GM12878 (cell line): ENCODE measurements around the gene LRP10. TPM values are rescaled to one million over a fixed set of nuclear protein-coding genes. Genes with fewer than 3 reads are reported as not detected.

Source experiments
- BACH1 ChIP-seq: fragments of 450-650 bp; IDR thresholded peaks from 2 replicates; pipeline ENCODE4 v1.6.1; 2017; ENCODE audit warnings: mild to moderate bottlenecking, borderline replicate concordance
- BCL11A ChIP-seq: IDR thresholded peaks from 2 replicates; pipeline ENCODE4 v1.6.1; 2011; ENCODE audit warnings: low read depth, low read length
- BHLHE40 ChIP-seq, 2 experiments: fragments of 450-650 bp in 1 of 2; IDR thresholded peaks; 2 replicates each; pipeline ENCODE4 v1.6.1; 2011 to 2017; ENCODE audit warnings: low read depth in 2 of 2, borderline replicate concordance in 1 of 2, improper control_type of control experiment in 1 of 2, low read length in 1 of 2, mild to moderate bottlenecking in 1 of 2
- BRCA1 ChIP-seq: IDR thresholded peaks from 2 replicates; pipeline ENCODE4 v1.6.1; 2011; ENCODE audit warnings: low read depth, low read length, improper control_type of control experiment
- CREB1 ChIP-seq: IDR thresholded peaks from 2 replicates; pipeline ENCODE4 v1.6.1; 2012; ENCODE audit warnings: low read depth, mild to moderate bottlenecking, inconsistent platforms
- EP300 ChIP-seq, 2 experiments: fragments of 150-350 bp in 1 of 2; IDR thresholded peaks; 2 replicates each; pipeline ENCODE4 v1.6.1; 2011 to 2012; ENCODE audit warnings: low read depth in 2 of 2, low read length in 2 of 2, borderline replicate concordance in 1 of 2, improper control_type of control experiment in 1 of 2, inconsistent platforms in 1 of 2; ENCODE audit not compliant: control insufficient read depth in 1 of 2
- GABPA ChIP-seq: IDR thresholded peaks from 2 replicates; pipeline ENCODE4 v1.6.1; 2014; ENCODE audit warnings: antibody characterized with exemption, low read depth, mild to moderate bottlenecking, inconsistent platforms
- HSF1 ChIP-seq: fragments of 150-350 bp; IDR thresholded peaks from 2 replicates; pipeline ENCODE4 v1.6.1; 2014; ENCODE audit warnings: mild to moderate bottlenecking, low read depth, low read length
- IKZF2 ChIP-seq, 2 experiments: fragments of 450-650 bp; IDR thresholded peaks; 2 replicates each; pipeline ENCODE4 v1.6.1; 2017; ENCODE audit warnings: mild to moderate bottlenecking in 2 of 2, moderate library complexity in 2 of 2
- IRF3 ChIP-seq: fragments of 450-650 bp; IDR thresholded peaks from 2 replicates; pipeline ENCODE4 v1.6.1; 2014; ENCODE audit warnings: mild to moderate bottlenecking
- JUND ChIP-seq: IDR thresholded peaks from 2 replicates; pipeline ENCODE4 v1.6.1; 2012; ENCODE audit warnings: low read depth, mild to moderate bottlenecking, low read length, improper control_type of control experiment, moderate library complexity
- KDM1A ChIP-seq: fragments of 200-600 bp; sonication (generic); IDR thresholded peaks from 2 replicates; pipeline ENCODE4 v1.6.1; 2016; ENCODE audit warnings: borderline replicate concordance
- LARP7 ChIP-seq: fragments of 450-650 bp; IDR thresholded peaks from 2 replicates; pipeline ENCODE4 v1.6.1; 2017; ENCODE audit warnings: mild to moderate bottlenecking
- NR2F1 ChIP-seq: fragments of 450-650 bp; conservative IDR thresholded peaks from 2 replicates; pipeline ENCODE4 v1.6.1; 2017; ENCODE audit warnings: mild to moderate bottlenecking
- NRF1 ChIP-seq: conservative IDR thresholded peaks from 2 replicates; pipeline ENCODE4 v1.6.1; 2011; ENCODE audit warnings: mild to moderate bottlenecking, low read depth, low read length, improper control_type of control experiment
- RB1 ChIP-seq: fragments of 450-650 bp; formaldehyde crosslinking; IDR thresholded peaks from 2 replicates; pipeline ENCODE4 v1.6.1; 2017; ENCODE audit warnings: mild to moderate bottlenecking, borderline replicate concordance
- STAT3 ChIP-seq: IDR thresholded peaks from 2 replicates; pipeline ENCODE4 v1.6.1; 2011; ENCODE audit warnings: low read depth, low read length, improper control_type of control experiment
- TAF1 ChIP-seq: IDR thresholded peaks from 2 replicates; pipeline ENCODE4 v1.6.1; 2011; ENCODE audit warnings: mild to moderate bottlenecking, low read depth, low read length, borderline replicate concordance
- YY1 ChIP-seq: IDR thresholded peaks from 2 replicates; pipeline ENCODE4 v1.6.1; 2011; ENCODE audit warnings: low read depth, mild to moderate bottlenecking, low read length
- ZBED1 ChIP-seq: IDR thresholded peaks from 2 replicates; pipeline ENCODE4 v1.6.1; 2016; ENCODE audit warnings: borderline replicate concordance
- ZBTB11 ChIP-seq: fragments of 450-650 bp; formaldehyde crosslinking; IDR thresholded peaks from 2 replicates; pipeline ENCODE4 v1.5.0; 2022; ENCODE audit warnings: mild to moderate bottlenecking, missing genetic modification characterization
- ZZZ3 ChIP-seq: IDR thresholded peaks from 2 replicates; pipeline ENCODE4 v1.6.1; 2011; ENCODE audit warnings: low read depth; ENCODE audit not compliant: control insufficient read depth, insufficient read length
- polyA plus RNA-seq, 11 experiments: library from polyadenylated mRNA; depleted of rRNA in 4 of 11; unstranded in 6 of 11; stranded (reverse) in 5 of 11; fragments of >200 nt; fragmentation: Nextera tagmentation in 4 of 11; fragmentation: Illumina TruSeq in 1 of 11; extraction: Ambion mirVana in 4 of 11; extraction: Trizol in 1 of 11; gene quantifications; 1 replicate in 1 of 11; 2 replicates in 10 of 11; pipeline versions ENCODE4 v1.2.1 to v1.2.3, GENCODE V29; 2011 to 2016; ENCODE audit warnings: inconsistent platforms in 2 of 11, missing spikeins in 2 of 11, low read depth in 1 of 11
- total RNA-seq, 4 experiments: library from RNA; depleted of rRNA in 3 of 4; stranded (reverse); fragments of >200 nt in 3 of 4; fragmentation: Illumina TruSeq in 1 of 4; extraction: Trizol in 1 of 4; gene quantifications; 2 replicates each; pipeline versions ENCODE4 v1.2.1 to v1.2.3, GENCODE V29; 2013 to 2021
- TF ChIP-seq, protein P1 (sequence below): IDR thresholded peaks from 2 replicates; pipeline ENCODE4 v1.6.1; 2012; ENCODE audit warnings: low read length, inconsistent platforms

Gene LRP10
- total and polyA plus RNA-seq, 10 of the 15 experiments (the other 5 are each of a cell fraction or from before 2014, with no cell fraction given) = 3.0 to 56.9 (median 20.9) TPM

- no peak; a peak in 1 of 4 replicates for TF ChIP-seq EP300 (IDR thresholded peaks at IDR 0.05; ENCODE audit: borderline replicate concordance in 1 of 2, control insufficient read depth in 1 of 2, low read depth in 2 of 2, low read length in 2 of 2)
- no peak for TF ChIP-seq GABPA
- TF ChIP-seq ZZZ3 = no peak
- TF ChIP-seq IKZF2 (IDR thresholded peaks at IDR 0.05) = 0 out of 4 replicates have a peak, but pooled peaks of 1 of the 2 experiments have one; percentile 23
- peak; percentile 43; the same call in 1 of the 2 replicates for TF ChIP-seq YY1
- TF ChIP-seq CREB1 = 0 out of 2 replicates have a peak, but pooled peaks have one; percentile 13
- no peak for TF ChIP-seq JUND
- TF ChIP-seq BACH1 = peak; percentile 17; the same call in 1 of the 2 replicates
- TF ChIP-seq, protein P1, sequence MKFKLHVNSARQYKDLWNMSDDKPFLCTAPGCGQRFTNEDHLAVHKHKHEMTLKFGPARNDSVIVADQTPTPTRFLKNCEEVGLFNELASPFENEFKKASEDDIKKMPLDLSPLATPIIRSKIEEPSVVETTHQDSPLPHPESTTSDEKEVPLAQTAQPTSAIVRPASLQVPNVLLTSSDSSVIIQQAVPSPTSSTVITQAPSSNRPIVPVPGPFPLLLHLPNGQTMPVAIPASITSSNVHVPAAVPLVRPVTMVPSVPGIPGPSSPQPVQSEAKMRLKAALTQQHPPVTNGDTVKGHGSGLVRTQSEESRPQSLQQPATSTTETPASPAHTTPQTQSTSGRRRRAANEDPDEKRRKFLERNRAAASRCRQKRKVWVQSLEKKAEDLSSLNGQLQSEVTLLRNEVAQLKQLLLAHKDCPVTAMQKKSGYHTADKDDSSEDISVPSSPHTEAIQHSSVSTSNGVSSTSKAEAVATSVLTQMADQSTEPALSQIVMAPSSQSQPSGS = no peak
- TF ChIP-seq NRF1 = no peak
- no peak for TF ChIP-seq BCL11A
- TF ChIP-seq ZBED1 = no peak
- TF ChIP-seq ZBTB11 (CRISPR knock-in tag) = no peak
- no peak for TF ChIP-seq KDM1A
- no peak for TF ChIP-seq BRCA1
- no peak for TF ChIP-seq IRF3
- TF ChIP-seq NR2F1 = peak; percentile 98
- peak; percentile 62; the same call in 1 of the 2 replicates for TF ChIP-seq LARP7
- peak; percentile 51; the same call in 1 of the 2 replicates for TF ChIP-seq TAF1
- peak; percentile 40 to 57 for TF ChIP-seq BHLHE40 (IDR thresholded peaks at IDR 0.05; ENCODE audit: borderline replicate concordance in 1 of 2, low read depth in 2 of 2, low read length in 1 of 2)
- TF ChIP-seq STAT3 = no peak
- no peak for TF ChIP-seq HSF1
- TF ChIP-seq RB1 = peak; percentile 37; the same call in 1 of the 2 replicates
Observed at GRCh38 chr14:22886500-22887259, 15.1 kb downstream of the LRP10 start (continued).
